Kidney glomerular epithelial cell (primary cell): ENCODE data around the gene TBC1D2.

Source experiments
- DNase-seq: peaks from one replicate; lab custom pipeline; 2025; lab: John Stamatoyannopoulos, UW

TBC1D2 gene

GRCh38 chr9:98215821-98216220 is 39.6 kb downstream of the TBC1D2 start:
- DNase-seq: no peak

- DNase-seq: peak; percentile 6
Measured at GRCh38 chr9:98215271-98215670, 40.2 kb downstream of the TBC1D2 start.

GRCh38 chr9:98214811-98215210 is 40.6 kb downstream of the TBC1D2 start:
- DNase-seq: no peak

- no peak for DNase-seq
Measured at GRCh38 chr9:98211260-98211659, 44.2 kb downstream of the TBC1D2 start.

- DNase-seq: no peak
Measured at GRCh38 chr9:98210435-98210834, 45.0 kb downstream of the TBC1D2 start.

- no peak for DNase-seq
Measured at GRCh38 chr9:98209530-98209929, 45.9 kb downstream of the TBC1D2 start.

- DNase-seq: no peak
Measured at GRCh38 chr9:98208635-98209034, 46.8 kb downstream of the TBC1D2 start.

GRCh38 chr9:98207606-98208005 is 47.8 kb downstream of the TBC1D2 start:
- DNase-seq: no peak

GRCh38 chr9:98206754-98207153 is 48.7 kb downstream of the TBC1D2 start:
- no peak for DNase-seq

GRCh38 chr9:98204692-98205091 is 50.8 kb downstream of the TBC1D2 start:
- no peak for DNase-seq

GRCh38 chr9:98203153-98203552 is 52.3 kb downstream of the TBC1D2 start:
- no peak for DNase-seq

- no peak for DNase-seq
Measured at GRCh38 chr9:98202252-98202651, 53.2 kb downstream of the TBC1D2 start.

- no peak for DNase-seq
Measured at GRCh38 chr9:98201749-98202148, 53.7 kb downstream of the TBC1D2 start.

GRCh38 chr9:98201102-98201501 is 54.3 kb downstream of the TBC1D2 start:
- no peak for DNase-seq

- DNase-seq: no peak
Measured at GRCh38 chr9:98199388-98200033, 55.9 kb downstream of the TBC1D2 start.

- DNase-seq: no peak
Measured at GRCh38 chr9:98195671-98196070, 59.8 kb downstream of the TBC1D2 start.

GRCh38 chr9:98193336-98193944 is 62.0 kb downstream of the TBC1D2 start:
- no peak for DNase-seq

GRCh38 chr9:98192503-98193335 is 62.7 kb downstream of the TBC1D2 start, which contains the start of gene CORO2A:
CORO2A (minus strand) TSS chr9:98192637; CDS start chr9:98157660, 34,977 bp downstream.
- peak; percentile 38 for DNase-seq

GRCh38 chr9:98191671-98192502 is 63.6 kb downstream of the TBC1D2 start:
- DNase-seq: no peak

GRCh38 chr9:98191181-98191608 is 64.3 kb downstream of the TBC1D2 start:
- DNase-seq: no peak

GRCh38 chr9:98190757-98191105 is 64.7 kb downstream of the TBC1D2 start:
- no peak for DNase-seq

- DNase-seq: no peak
Measured at GRCh38 chr9:98189412-98189811, 66.0 kb downstream of the TBC1D2 start.
